ENCODE results near the gene MANF. TPM values are rescaled to one million over a fixed set of nuclear protein-coding genes. Genes with fewer than 3 reads are reported as not detected.

The MANF gene
- polyA plus RNA-seq, 1 experiment = 79.5 TPM

- no peak for DNase-seq (ENCODE audit: low read depth, low spot score)
- no peak overlapping the region for H3K4me3 ChIP-seq (ENCODE audit: low read depth, low read length)
- ChIA-PET POLR2A (no interaction called here), CTCF (interaction anchor here (2.0 kb wide), 1 partner anchor 19 kb away, joined by 6 read pairs; no protein-coding TSS in a partner anchor)
- no peak for TF ChIP-seq CTCF (IDR thresholded peaks at IDR 0.05; ENCODE audit: low read depth, low read length)
- H3K9me3 ChIP-seq (ENCODE audit: control insufficient read depth, insufficient read depth, low read length) = no peaks in the 10 kb centered on the region
- H3K27me3 ChIP-seq (ENCODE audit: control insufficient read depth, insufficient read depth, low read length) = no peaks in the 10 kb centered on the region
- H3K27ac ChIP-seq (ENCODE audit: low read depth, low read length) = no peak overlapping the region
Observed at GRCh38 chr3:51408813-51409212, 23.7 kb downstream of the MANF start.

- no peaks in the 10 kb centered on the region for H3K27me3 ChIP-seq (ENCODE audit: control insufficient read depth, insufficient read depth, low read length)
- no peak overlapping the region for H3K27ac ChIP-seq (ENCODE audit: low read depth, low read length)
- H3K9me3 ChIP-seq (ENCODE audit: control insufficient read depth, insufficient read depth, low read length) = no peaks in the 10 kb centered on the region
- no peak for TF ChIP-seq CTCF (IDR thresholded peaks at IDR 0.05; ENCODE audit: low read depth, low read length)
- DNase-seq (ENCODE audit: low read depth, low spot score) = no peak
- H3K4me3 ChIP-seq (ENCODE audit: low read depth, low read length) = no peak overlapping the region
- ChIA-PET CTCF (interaction anchor here (0.6 to 0.7 kb wide), 2 partner anchors 13 to 247 kb away, joined by 3 read pairs; no protein-coding TSS in a partner anchor), POLR2A (no interaction called here)
Observed at GRCh38 chr3:51422211-51422610, 37.1 kb downstream of the MANF start.

- no peak for TF ChIP-seq CTCF (IDR thresholded peaks at IDR 0.05; ENCODE audit: low read depth, low read length)
- Histone ChIP-seq H3K27ac (ENCODE audit: low read depth, low read length) (no peak overlapping the region), H3K9me3 (ENCODE audit: control insufficient read depth, insufficient read depth, low read length) (no peaks in the 10 kb centered on the region), H3K27me3 (ENCODE audit: control insufficient read depth, insufficient read depth, low read length) (no peaks in the 10 kb centered on the region), H3K4me3 (ENCODE audit: low read depth, low read length) (no peak overlapping the region)
- DNase-seq (ENCODE audit: low read depth, low spot score) = no peak
- ChIA-PET CTCF (no interaction called here), POLR2A (no interaction called here)
Observed at GRCh38 chr3:51426921-51427320, 41.8 kb downstream of the MANF start.

GRCh38 chr3:51429138-51429537 lies 44.0 kb downstream of the MANF start:
- ChIA-PET CTCF (interaction anchor here (0.5 to 2.0 kb wide), 4 partner anchors 8 to 814 kb away, joined by 3 to 8 read pairs (median 4); no protein-coding TSS in a partner anchor), POLR2A (no interaction called here)
- DNase-seq (ENCODE audit: low read depth, low spot score) = no peak
- Histone ChIP-seq H3K27ac (ENCODE audit: low read depth, low read length) (no peak overlapping the region), H3K27me3 (ENCODE audit: control insufficient read depth, insufficient read depth, low read length) (no peaks in the 10 kb centered on the region), H3K9me3 (ENCODE audit: control insufficient read depth, insufficient read depth, low read length) (no peaks in the 10 kb centered on the region; the same call in 1 of the 2 replicates), H3K4me3 (ENCODE audit: low read depth, low read length) (no peak overlapping the region)
- no peak for TF ChIP-seq CTCF (IDR thresholded peaks at IDR 0.05; ENCODE audit: low read depth, low read length)

- ChIA-PET CTCF (interaction anchor here (0.6 to 2.6 kb wide), 11 partner anchors 10 to 542 kb away, joined by 3 to 13 read pairs (median 7); no protein-coding TSS in a partner anchor), POLR2A (no interaction called here)
- H3K9me3 ChIP-seq (ENCODE audit: control insufficient read depth, insufficient read depth, low read length) = no peaks in the 10 kb centered on the region; the same call in 1 of the 2 replicates
- H3K27ac ChIP-seq (ENCODE audit: low read depth, low read length) = no peak overlapping the region
- no peak overlapping the region for H3K4me3 ChIP-seq (ENCODE audit: low read depth, low read length)
- no peaks in the 10 kb centered on the region for H3K27me3 ChIP-seq (ENCODE audit: control insufficient read depth, insufficient read depth, low read length)
- TF ChIP-seq CTCF (IDR thresholded peaks at IDR 0.05; ENCODE audit: low read depth, low read length) = no peak
- DNase-seq (ENCODE audit: low read depth, low spot score) = no peak
Observed at GRCh38 chr3:51434110-51434509, 49.0 kb downstream of the MANF start.

All from AG04450 (cell line).